LNCAP (cell line): ENCODE results near the gene PHLDB2.

Experiments used
- TF ChIP-seq, protein P1 (sequence below): fragments of 450-650 bp; IDR thresholded peaks from 2 replicates; pipeline ENCODE4 v1.5.1; 2017; ENCODE audit warnings: mild to moderate bottlenecking

Gene PHLDB2

DNA sequence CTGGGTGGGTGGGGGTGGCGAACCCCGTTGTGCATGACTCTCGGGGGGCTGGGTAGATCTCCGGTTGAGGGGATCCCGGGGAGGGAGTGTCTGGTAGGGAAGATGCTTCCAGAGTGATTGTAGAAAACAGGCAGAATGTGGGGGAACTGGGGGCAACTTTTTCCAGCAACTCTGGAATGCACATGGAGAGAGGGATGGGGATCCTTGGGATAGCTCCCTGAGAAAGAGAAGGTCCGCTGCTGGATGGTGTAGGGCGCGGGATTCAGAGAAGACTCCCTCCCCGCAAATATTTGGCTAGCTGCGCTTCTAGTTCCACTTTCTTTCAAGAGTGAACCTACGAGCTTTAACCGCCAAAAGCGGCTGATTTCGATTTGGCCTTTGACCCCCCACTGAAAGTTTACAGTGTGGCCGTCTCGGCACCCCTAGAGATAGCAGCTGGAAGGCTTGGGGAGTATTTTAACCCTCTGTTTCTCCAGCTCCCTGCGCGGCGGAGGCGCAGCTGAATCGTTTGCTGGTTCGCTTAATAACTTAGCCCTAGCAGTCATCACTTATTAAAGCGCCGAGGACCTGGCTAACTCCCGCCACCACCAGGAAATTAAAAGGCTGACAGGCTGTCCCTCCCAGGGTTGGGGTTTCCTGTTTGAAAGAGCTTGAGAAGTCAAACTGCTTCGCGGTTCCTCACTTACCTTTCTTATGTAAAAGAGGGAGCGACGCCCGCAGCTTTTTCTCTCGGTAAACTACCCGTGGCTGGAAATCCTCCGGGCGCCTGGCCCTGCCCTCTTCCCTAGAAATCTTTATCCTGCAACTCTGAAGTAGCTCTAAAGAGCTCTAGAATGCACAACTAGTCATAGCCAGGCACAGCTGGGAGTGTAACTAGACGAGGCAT lies 1.2 kb downstream of the PHLDB2 start:
- TF ChIP-seq, protein P1, sequence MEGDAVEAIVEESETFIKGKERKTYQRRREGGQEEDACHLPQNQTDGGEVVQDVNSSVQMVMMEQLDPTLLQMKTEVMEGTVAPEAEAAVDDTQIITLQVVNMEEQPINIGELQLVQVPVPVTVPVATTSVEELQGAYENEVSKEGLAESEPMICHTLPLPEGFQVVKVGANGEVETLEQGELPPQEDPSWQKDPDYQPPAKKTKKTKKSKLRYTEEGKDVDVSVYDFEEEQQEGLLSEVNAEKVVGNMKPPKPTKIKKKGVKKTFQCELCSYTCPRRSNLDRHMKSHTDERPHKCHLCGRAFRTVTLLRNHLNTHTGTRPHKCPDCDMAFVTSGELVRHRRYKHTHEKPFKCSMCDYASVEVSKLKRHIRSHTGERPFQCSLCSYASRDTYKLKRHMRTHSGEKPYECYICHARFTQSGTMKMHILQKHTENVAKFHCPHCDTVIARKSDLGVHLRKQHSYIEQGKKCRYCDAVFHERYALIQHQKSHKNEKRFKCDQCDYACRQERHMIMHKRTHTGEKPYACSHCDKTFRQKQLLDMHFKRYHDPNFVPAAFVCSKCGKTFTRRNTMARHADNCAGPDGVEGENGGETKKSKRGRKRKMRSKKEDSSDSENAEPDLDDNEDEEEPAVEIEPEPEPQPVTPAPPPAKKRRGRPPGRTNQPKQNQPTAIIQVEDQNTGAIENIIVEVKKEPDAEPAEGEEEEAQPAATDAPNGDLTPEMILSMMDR: peak; percentile 53

DNA sequence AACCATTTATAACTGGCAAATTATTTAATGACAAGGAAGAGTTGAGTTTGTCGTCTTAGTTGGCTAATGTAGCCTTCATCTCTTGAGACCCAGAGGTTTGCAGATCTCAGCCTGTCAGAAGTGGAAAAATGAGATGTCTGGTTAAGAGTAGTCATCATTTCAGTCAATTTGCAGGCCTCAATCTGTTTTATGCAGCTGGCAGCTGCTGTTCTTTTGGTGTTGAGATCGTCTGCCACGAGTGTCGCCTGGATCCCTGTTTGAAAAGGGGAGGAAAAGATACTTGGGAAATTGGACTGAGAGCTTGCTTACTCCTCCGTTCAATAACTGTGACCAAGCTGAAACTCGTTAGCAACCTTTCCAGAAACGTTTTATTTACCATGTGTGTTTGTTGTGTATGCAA lies 2.3 kb downstream of the PHLDB2 start:
- TF ChIP-seq, protein P1: no peak

DNA sequence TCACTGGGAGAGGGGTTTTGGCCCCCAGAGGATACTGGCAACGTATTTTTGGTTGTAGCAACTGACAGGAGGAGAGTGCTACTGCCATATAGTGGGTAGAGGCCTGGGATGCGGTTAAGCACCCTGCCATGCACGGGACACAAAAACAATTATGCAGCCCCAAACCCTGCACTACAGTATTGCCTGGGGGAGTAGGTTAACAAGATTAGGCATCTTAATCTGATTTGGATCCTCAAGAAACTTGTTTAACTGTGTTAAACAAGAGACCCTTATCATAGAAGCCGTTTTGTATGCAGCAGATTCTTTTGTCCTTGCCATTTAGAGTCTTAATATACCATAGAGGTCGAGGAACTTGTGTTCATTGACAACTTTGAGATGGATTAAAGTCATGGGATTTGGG lies 3.4 kb downstream of the PHLDB2 start:
- TF ChIP-seq, protein P1: no peak

DNA sequence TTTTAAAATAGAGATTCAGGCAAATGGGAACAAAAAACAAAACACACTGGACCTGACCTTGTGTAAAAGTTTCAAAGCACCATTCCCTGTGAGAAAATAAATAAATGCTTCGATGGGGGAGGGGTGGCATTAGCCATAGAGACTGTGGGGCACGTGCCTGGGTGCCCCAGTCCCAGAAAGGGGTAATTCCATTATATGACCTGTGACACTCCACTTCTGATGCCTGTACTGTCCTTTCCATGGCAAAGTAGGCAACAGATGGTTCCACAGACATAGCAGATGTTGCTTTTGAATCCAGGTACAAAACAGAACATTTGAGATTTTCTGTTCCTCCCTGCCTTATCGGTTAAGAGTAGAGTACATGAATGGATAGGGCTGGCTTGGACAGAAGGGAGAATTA lies 3.9 kb downstream of the PHLDB2 start:
- TF ChIP-seq, protein P1: no peak

DNA sequence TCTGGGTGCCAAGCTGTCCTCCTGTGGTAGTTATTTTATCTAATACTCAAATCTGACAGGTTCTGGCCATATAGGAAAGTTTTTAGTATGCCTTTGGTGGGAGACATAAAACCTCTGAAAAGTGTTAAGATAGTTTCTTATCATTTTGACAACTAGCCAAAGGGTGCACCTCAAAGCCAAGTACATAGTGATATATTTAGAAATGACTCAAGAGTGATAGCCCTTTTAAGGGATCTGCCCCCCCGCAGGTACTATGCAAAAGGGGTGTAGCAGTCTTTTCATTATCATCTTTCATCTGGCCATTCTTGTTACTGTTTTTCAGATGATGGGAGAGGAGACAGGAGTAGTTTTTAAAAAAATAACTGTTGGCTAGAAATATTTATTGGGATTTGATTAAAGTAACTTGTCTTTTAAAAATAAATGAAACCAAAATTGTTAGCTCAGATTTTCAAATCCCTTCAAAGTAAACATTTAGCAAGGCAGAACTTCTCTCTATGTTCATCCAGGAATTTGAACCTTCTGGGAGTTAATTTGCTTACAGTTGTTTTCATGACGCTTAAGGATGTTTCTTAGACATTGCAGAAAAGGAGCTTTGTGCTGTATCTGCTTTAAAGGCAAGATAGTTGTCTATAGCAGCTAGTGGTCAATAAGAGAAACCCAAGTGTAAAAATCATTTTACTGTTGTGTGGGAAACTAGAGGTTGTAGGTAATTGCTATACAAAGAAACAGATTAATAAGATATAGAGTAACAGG lies 5.1 kb downstream of the PHLDB2 start:
- TF ChIP-seq, protein P1: no peak

DNA sequence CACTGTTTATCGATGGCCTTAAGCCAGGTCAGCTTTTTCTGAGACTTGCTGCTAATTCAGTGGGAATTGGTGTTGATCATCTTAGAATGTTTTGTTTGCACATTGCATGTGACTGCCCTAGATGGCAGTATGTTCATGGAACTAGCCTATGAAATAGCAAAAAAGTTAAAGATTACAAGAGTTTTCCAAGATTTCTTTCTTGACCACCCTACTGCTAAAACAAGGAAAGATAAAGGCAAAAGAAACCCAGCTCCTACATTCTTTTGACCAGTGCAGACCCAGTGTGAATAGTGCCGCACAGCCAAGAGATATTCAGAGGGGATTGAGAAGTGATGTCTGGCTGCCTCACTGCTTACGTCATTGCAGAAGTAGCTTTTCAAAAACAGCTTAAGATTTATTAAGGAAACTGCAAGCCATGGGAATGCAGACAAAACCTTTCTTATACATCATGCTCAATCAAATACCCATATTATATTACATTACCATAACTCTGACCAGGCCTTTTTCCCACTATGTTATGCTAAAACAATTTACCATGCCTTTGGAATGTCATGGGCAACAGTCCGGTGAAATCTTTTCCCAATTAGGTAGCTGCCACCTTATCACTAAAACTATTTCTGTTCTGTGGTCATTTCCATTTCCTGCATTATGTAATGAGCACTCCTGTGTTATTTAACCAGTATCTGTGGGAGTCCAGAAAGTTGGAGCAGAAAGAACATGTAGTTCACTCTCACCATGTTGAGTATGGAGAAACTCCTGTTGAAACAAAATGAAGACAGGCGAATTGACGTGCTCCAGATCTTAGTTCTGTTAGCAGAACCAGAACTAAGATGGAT lies 6.0 kb downstream of the PHLDB2 start:
- TF ChIP-seq, protein P1: peak; percentile 37; the same call in 1 of the 2 replicates

DNA sequence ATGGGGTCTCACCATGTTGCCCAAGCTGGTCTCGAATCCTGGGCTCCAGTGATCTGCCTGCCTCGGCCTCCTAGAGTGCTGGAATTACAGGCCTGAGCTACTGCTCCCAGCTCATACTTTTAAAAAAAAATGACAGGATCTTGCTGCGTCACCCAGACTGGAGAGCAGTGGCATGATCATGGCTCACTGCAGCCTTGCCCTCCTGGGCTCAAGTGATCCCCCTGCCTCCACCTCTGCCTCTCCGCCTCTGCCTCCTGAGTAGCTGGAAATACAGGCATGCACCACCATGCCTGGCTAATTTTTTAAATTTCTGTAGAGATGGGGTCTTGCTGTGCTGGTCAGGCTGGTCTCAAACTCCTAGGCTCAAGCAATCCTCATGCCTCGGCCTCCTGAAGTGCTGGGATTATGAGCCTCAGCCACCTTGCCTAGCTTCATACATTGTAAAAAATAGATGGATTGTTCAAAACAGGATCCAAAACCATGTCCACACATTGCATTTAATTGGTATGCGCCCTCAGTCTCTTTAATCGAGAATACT lies 8.9 kb downstream of the PHLDB2 start:
- TF ChIP-seq, protein P1: no peak
